ENCODE data around the gene PLEKHM2. TPM values are rescaled to one million over a fixed set of nuclear protein-coding genes. Genes with fewer than 3 reads are reported as not detected.

The PLEKHM2 gene
- total and polyA plus RNA-seq, 2 of the 4 experiments (the other 2 are of a cell fraction): 24.7 to 48.0 TPM

DNA sequence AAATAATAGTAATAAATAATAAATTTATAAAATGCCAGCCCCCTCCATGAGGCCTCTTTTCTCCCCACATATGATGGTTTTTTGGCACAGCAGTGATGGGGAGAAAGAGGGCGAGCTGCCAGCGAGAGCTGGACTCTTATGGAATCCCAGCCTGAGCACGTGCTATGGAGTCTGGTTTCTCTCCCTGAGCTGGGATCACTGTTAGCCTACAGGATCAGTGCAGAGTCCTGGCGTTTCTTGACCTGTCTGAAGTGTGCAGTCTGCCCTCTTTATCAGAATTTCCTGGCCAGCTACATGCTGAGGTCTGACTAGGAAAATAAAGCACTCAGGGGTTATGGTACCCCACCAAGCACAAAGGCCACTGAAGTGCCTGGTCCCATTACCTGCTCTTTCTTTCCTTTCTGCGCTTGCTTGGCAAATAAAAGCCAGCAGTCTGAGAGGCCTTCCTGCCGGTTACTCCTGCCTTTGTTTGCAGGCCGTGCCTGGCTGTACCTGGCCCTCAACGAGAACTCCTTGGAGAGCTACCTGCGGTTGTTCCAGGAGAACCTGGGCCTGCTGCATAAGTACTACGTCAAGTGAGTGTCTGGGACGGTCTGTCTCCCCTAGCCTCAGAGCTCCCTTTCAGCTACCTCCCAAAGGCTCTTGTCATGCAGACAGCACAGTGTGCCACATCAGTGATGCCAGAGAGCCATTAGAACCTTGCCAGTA lies 33.5 kb downstream of the PLEKHM2 start:
- POLR2A ChIA-PET (ENCODE audit: unreplicated experiment): interaction anchor here (0.5 kb wide), 1 partner anchor 43 kb away, joined by 5 read pairs; no protein-coding TSS in a partner anchor
- no peak for ATAC-seq (ENCODE audit: low read depth)

More for the DNA sequence above, 33.5 kb downstream of the PLEKHM2 start:
- Histone ChIP-seq H3K4me2 (ENCODE audit: low read depth, low read length) (no peak overlapping the region), H3K27ac (ENCODE audit: insufficient read depth, low read length) (no peak overlapping the region), H4K20me1 (ENCODE audit: insufficient read depth, low read length) (peaks cover 30% of the 10 kb centered on the region), H3K23ac (ENCODE audit: low read depth, low read length) (no peak overlapping the region), H4K91ac (ENCODE audit: insufficient read depth, low read depth, low read length) (no peak overlapping the region), H4K8ac (ENCODE audit: low read depth in 2 of 2, low read length in 2 of 2) (no peak overlapping the region), H2BK20ac (ENCODE audit: low read depth, low read length) (no peak overlapping the region), H2BK15ac (ENCODE audit: low read depth, low read length) (no peak overlapping the region), H3K9ac (ENCODE audit: low read depth, low read length) (no peak overlapping the region), H3K18ac (ENCODE audit: low read depth, low read length) (no peak overlapping the region), H3K9me3 (ENCODE audit: control insufficient read depth, insufficient read depth, low read length) (no peaks in the 10 kb centered on the region), H3K4ac (ENCODE audit: low read depth, low read length) (no peak overlapping the region), H3K27me3 (ENCODE audit: control insufficient read depth, insufficient read depth, low read length) (no peaks in the 10 kb centered on the region), H2BK120ac (ENCODE audit: low read depth, low read length) (no peak overlapping the region), H3K79me1 (ENCODE audit: low read depth in 1 of 2, low read length in 2 of 2) (peaks cover 31 to 51% of the 10 kb centered on the region in 2 experiments), H4K5ac (ENCODE audit: low read depth, low read length) (no peak overlapping the region), H2AK5ac (ENCODE audit: low read depth, low read length) (no peak overlapping the region), H2AFZ (replicated peaks; ENCODE audit: low read length, poor library complexity) (no peak overlapping the region), H3K4me1 (ENCODE audit: control insufficient read depth, insufficient read depth, low read length) (peaks cover 5% of the 10 kb centered on the region), H3K36me3 (ENCODE audit: control insufficient read depth, insufficient read depth, low read length) (peaks cover 53% of the 10 kb centered on the region), H2AK9ac (replicated peaks; ENCODE audit: low read depth, low read length, poor library complexity) (no peak overlapping the region), H2BK5ac (ENCODE audit: low read depth, low read length, poor library complexity, severe bottlenecking) (no peak overlapping the region), H3K14ac (replicated peaks; ENCODE audit: low read depth, low read length) (no peak overlapping the region), H3K4me3 (ENCODE audit: insufficient read depth, low read depth, low read length) (no peak overlapping the region), H3K9me1 (ENCODE audit: insufficient read depth, low read length) (peaks cover 9% of the 10 kb centered on the region), H3K56ac (ENCODE audit: extremely low read depth, insufficient read depth, low read length) (no peak overlapping the region)
- DNase-seq: no peak
- CTCF ChIA-PET: no interaction called here
- dilution Hi-C loops (cut with HindIII; ENCODE audit: low sequenced_read_pairs, unreplicated experiment) (no loop called here), in situ Hi-C loops (cut with MboI; ENCODE audit: low sequenced_read_pairs) (no loop called here), intact Hi-C loops (cut with micrococcal nuclease) (no loop called here)
- TF ChIP-seq RFX5 (IDR thresholded peaks at IDR 0.05; ENCODE audit: low read depth, low read length): no peak
- TF ChIP-seq NFE2L2 (IDR thresholded peaks at IDR 0.05; ENCODE audit: low read depth, low read length): no peak
- TF ChIP-seq MAZ (IDR thresholded peaks at IDR 0.05; ENCODE audit: borderline replicate concordance, low read depth, low read length): no peak
- TF ChIP-seq, protein P1, sequence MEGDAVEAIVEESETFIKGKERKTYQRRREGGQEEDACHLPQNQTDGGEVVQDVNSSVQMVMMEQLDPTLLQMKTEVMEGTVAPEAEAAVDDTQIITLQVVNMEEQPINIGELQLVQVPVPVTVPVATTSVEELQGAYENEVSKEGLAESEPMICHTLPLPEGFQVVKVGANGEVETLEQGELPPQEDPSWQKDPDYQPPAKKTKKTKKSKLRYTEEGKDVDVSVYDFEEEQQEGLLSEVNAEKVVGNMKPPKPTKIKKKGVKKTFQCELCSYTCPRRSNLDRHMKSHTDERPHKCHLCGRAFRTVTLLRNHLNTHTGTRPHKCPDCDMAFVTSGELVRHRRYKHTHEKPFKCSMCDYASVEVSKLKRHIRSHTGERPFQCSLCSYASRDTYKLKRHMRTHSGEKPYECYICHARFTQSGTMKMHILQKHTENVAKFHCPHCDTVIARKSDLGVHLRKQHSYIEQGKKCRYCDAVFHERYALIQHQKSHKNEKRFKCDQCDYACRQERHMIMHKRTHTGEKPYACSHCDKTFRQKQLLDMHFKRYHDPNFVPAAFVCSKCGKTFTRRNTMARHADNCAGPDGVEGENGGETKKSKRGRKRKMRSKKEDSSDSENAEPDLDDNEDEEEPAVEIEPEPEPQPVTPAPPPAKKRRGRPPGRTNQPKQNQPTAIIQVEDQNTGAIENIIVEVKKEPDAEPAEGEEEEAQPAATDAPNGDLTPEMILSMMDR (conservative IDR thresholded peaks at IDR 0.05; ENCODE audit: low read depth, low read length): no peak
- TF ChIP-seq RCOR1 (IDR thresholded peaks at IDR 0.05; ENCODE audit: insufficient replicate concordance, low read length): no peak
- TF ChIP-seq SMC3 (IDR thresholded peaks at IDR 0.05; ENCODE audit: low read depth, low read length): no peak
- TF ChIP-seq, protein P2, sequence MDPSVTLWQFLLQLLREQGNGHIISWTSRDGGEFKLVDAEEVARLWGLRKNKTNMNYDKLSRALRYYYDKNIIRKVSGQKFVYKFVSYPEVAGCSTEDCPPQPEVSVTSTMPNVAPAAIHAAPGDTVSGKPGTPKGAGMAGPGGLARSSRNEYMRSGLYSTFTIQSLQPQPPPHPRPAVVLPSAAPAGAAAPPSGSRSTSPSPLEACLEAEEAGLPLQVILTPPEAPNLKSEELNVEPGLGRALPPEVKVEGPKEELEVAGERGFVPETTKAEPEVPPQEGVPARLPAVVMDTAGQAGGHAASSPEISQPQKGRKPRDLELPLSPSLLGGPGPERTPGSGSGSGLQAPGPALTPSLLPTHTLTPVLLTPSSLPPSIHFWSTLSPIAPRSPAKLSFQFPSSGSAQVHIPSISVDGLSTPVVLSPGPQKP (IDR thresholded peaks at IDR 0.05; ENCODE audit: borderline replicate concordance, low read depth, low read length): no peak
- TF ChIP-seq CEBPB (IDR thresholded peaks at IDR 0.05; ENCODE audit: low read depth, low read length): no peak
- no peak for TF ChIP-seq RAD21 (IDR thresholded peaks at IDR 0.05; ENCODE audit: low read length)
- TF ChIP-seq, protein P3, sequence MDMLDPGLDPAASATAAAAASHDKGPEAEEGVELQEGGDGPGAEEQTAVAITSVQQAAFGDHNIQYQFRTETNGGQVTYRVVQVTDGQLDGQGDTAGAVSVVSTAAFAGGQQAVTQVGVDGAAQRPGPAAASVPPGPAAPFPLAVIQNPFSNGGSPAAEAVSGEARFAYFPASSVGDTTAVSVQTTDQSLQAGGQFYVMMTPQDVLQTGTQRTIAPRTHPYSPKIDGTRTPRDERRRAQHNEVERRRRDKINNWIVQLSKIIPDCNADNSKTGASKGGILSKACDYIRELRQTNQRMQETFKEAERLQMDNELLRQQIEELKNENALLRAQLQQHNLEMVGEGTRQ (IDR thresholded peaks at IDR 0.05; ENCODE audit: low read depth, low read length): no peak
- TF ChIP-seq CHD1 (IDR thresholded peaks at IDR 0.05; ENCODE audit: low read depth, low read length): no peak
- no peak for TF ChIP-seq POLR2A (IDR thresholded peaks at IDR 0.05; ENCODE audit: low read depth, low read length)
- TF ChIP-seq MAFK (IDR thresholded peaks at IDR 0.05; ENCODE audit: low read depth, low read length): no peak
- BruUV-seq (replicated peaks): no TSS peak
- WGBS, 2 experiments (ENCODE audit: extremely low coverage in 2 of 2, insufficient read length in 1 of 2): 66% methylated on average over 4 of the region's 11 CpGs; no CpG with 5 or more reads in 1 of the 2 experiments

Data from IMR-90 (cell line).